ENCODE results near the gene ETV5. TPM values are rescaled to one million over a fixed set of nuclear protein-coding genes. Genes with fewer than 3 reads are reported as not detected.

The ETV5 gene
- total and polyA plus RNA-seq, 10 of the 15 experiments (the other 5 are each of a cell fraction or from before 2014, with no cell fraction given): 5.0 to 18.4 (median 7.4) TPM

- Histone ChIP-seq H3K9ac (ENCODE audit: control insufficient read depth, insufficient read depth, low read length) (no peak overlapping the region), H3K27ac (ENCODE audit: control insufficient read depth, insufficient read depth) (no peak overlapping the region), H3K79me2 (ENCODE audit: control insufficient read depth, insufficient read depth, low read length) (no peaks in the 10 kb centered on the region), H4K20me1 (ENCODE audit: control insufficient read depth, insufficient read depth) (no peaks in the 10 kb centered on the region; the same call in 1 of the 2 replicates), H3K4me2 (ENCODE audit: control insufficient read depth, insufficient read depth) (no peak overlapping the region), H3K4me1 (ENCODE audit: control insufficient read depth, insufficient read depth, low read length) (no peaks in the 10 kb centered on the region), H3K27me3 (replicated peaks in 1 of 2; ENCODE audit: control insufficient read depth in 2 of 2, insufficient read depth in 2 of 2, low read length in 1 of 2) (no peaks in the 10 kb centered on the region; a peak in 1 of 4 replicates), H3K36me3 (ENCODE audit: control insufficient read depth in 2 of 2, insufficient read depth in 2 of 2, low read length in 1 of 2) (no peaks in the 10 kb centered on the region), H2AFZ (ENCODE audit: control insufficient read depth, low read depth, low read length) (no peak overlapping the region), H3K4me3 (no peak overlapping the region), H3K9me3 (replicated peaks; ENCODE audit: control insufficient read depth, insufficient read depth, low read length) (no peaks in the 10 kb centered on the region; the same call in 2 of the 3 replicates)
- ChIA-PET POLR2A (interaction anchor here (1.4 to 1.5 kb wide), 2 partner anchors 15 to 72 kb away, joined by 3 to 4 read pairs; no protein-coding TSS in a partner anchor), RAD21 (ENCODE audit: unreplicated experiment) (interaction anchor here (0.6 to 3.3 kb wide), 3 partner anchors 11 to 27 kb away, joined by 3 to 14 read pairs (median 5); no protein-coding TSS in a partner anchor), CTCF (interaction anchor here (0.7 to 1.4 kb wide), 2 partner anchors 161 to 460 kb away, joined by 4 to 5 read pairs; no protein-coding TSS in a partner anchor), SMC1A (ENCODE audit: uncharacterized antibody, unreplicated experiment) (interaction anchor here (1.0 to 4.8 kb wide), 8 partner anchors 10 to 145 kb away, joined by 3 to 30 read pairs (median 4); no protein-coding TSS in a partner anchor)
- DNase-seq (ENCODE audit: low read depth, low spot score) (no peak), FAIRE-seq (no peak), ATAC-seq (no peak)
- in situ Hi-C loops (cut with MboI) (no loop called here), intact Hi-C loops (cut with micrococcal nuclease; ENCODE audit: unreplicated experiment) (no loop called here)
- no TSS peak for BruUV-seq (replicated peaks)
- whole genome bisulfite sequencing (ENCODE audit: insufficient coverage, insufficient replicate concordance, low lambda C conversion rate, missing lambda C conversion rate): 64% methylated on average over 5 of the region's 5 CpGs
- no peak for TF ChIP-seq BMI1 (IDR thresholded peaks at IDR 0.05; ENCODE audit: borderline replicate concordance)
- no peak for TF ChIP-seq NR2F1 (conservative IDR thresholded peaks at IDR 0.05)
- TF ChIP-seq BACH1 (IDR thresholded peaks at IDR 0.05; ENCODE audit: borderline replicate concordance): no peak
- TF ChIP-seq SREBF1 (IDR thresholded peaks at IDR 0.05; ENCODE audit: low read length): no peak
- TF ChIP-seq CREB1 (IDR thresholded peaks at IDR 0.05; ENCODE audit: low read depth): no peak
- TF ChIP-seq EED (IDR thresholded peaks at IDR 0.05; ENCODE audit: low read depth): no peak
- TF ChIP-seq PRDM15 (CRISPR knock-in tag; IDR thresholded peaks at IDR 0.05): no peak
- TF ChIP-seq ZBTB4 (CRISPR knock-in tag; IDR thresholded peaks at IDR 0.05): no peak
- TF ChIP-seq STAT1 (conservative IDR thresholded peaks at IDR 0.05): no peak
- TF ChIP-seq RCOR1 (conservative IDR thresholded peaks at IDR 0.05; ENCODE audit: low read depth, low read length): no peak
- no peak for TF ChIP-seq ZBED1 (IDR thresholded peaks at IDR 0.05; ENCODE audit: borderline replicate concordance)
Observed at GRCh38 chr3:186080849-186081438, 27.9 kb downstream of the ETV5 start.

Data from GM12878 (cell line).